CD4-positive, alpha-beta T cell (primary cell): ENCODE measurements around the gene CDKL2. TPM values are rescaled to one million over a fixed set of nuclear protein-coding genes. Genes with fewer than 3 reads are reported as not detected.

ENCODE experiments used
- ATAC-seq: fragments of 200-7000 bp; cut with Tn5 transposase; one replicate; pipeline ENCODE4 v1.10.0; 2022; ENCODE audit warnings: mild to moderate bottlenecking; ENCODE audit not compliant: poor library complexity
- CTCF ChIA-PET: fragments of 350-600 bp; sonication (Branson Sonifier 250); formaldehyde crosslinking; loops from one replicate; lab custom pipeline; 2021; ENCODE audit warnings: antibody characterized with exemption, inconsistent platforms; lab: Charles Lee
- POLR2A ChIA-PET: fragments of 350-600 bp; sonication (Branson Sonifier 250); formaldehyde crosslinking; loops from one replicate; lab custom pipeline; 2021; ENCODE audit warnings: antibody characterized with exemption, inconsistent platforms; lab: Charles Lee
- DNase-seq, 14 experiments: peaks; one replicate each; pipeline ENCODE4 v3.0.0-alpha.2; 2013 to 2020; ENCODE audit warnings: mixed read lengths in 2 of 14
- H3K27ac ChIP-seq, 2 donors: one replicate each; pipeline versions ENCODE4 v1.5.1 to v1.7.0; 2013; ENCODE audit warnings: low read length in 2 of 2, low read depth in 1 of 2, mild to moderate bottlenecking in 1 of 2
- H3K27me3 ChIP-seq, 2 experiments: 1 replicate in 1 of 2; 2 replicates in 1 of 2; pipeline versions ENCODE4 v1.6.1 to v1.7.0; 2013; ENCODE audit warnings: low read length in 2 of 2, control low read depth in 1 of 2, mild to moderate bottlenecking in 1 of 2, moderate library complexity in 1 of 2; ENCODE audit not compliant: insufficient read depth in 2 of 2, control insufficient read depth in 1 of 2
- H3K36me3 ChIP-seq: one replicate; pipeline ENCODE4 v1.6.1; 2013; ENCODE audit warnings: low read length, control low read depth; ENCODE audit not compliant: insufficient read depth
- H3K4me1 ChIP-seq: one replicate; pipeline ENCODE4 v1.6.1; 2013; ENCODE audit warnings: low read length, control low read depth; ENCODE audit not compliant: insufficient read depth
- H3K4me3 ChIP-seq: one replicate; pipeline ENCODE4 v1.5.1; 2013; ENCODE audit warnings: mild to moderate bottlenecking, low read length, moderate library complexity
- H3K9me3 ChIP-seq, 2 experiments: 1 replicate in 1 of 2; 2 replicates in 1 of 2; pipeline versions ENCODE4 v1.6.1 to v1.7.0; 2013; ENCODE audit warnings: low read length in 2 of 2, mild to moderate bottlenecking in 2 of 2, control low read depth in 1 of 2, moderate library complexity in 1 of 2; ENCODE audit not compliant: control insufficient read depth in 1 of 2, insufficient read depth in 1 of 2
- H3K27ac Mint-ChIP-seq: one replicate; pipeline ENCODE4 v1.8.0; 2020; ENCODE audit warnings: mixed read lengths
- H3K27me3 Mint-ChIP-seq: one replicate; pipeline ENCODE4 v1.8.0; 2021; ENCODE audit warnings: mixed read lengths
- H3K36me3 Mint-ChIP-seq: one replicate; pipeline ENCODE4 v1.8.0; 2021; ENCODE audit warnings: low read depth, mixed read lengths
- H3K4me1 Mint-ChIP-seq: one replicate; pipeline ENCODE4 v1.8.0; 2021; ENCODE audit warnings: low read depth, mixed read lengths
- H3K4me3 Mint-ChIP-seq: one replicate; pipeline ENCODE4 v1.8.0; 2020; ENCODE audit warnings: mild to moderate bottlenecking, mixed read lengths
- H3K9me3 Mint-ChIP-seq: one replicate; pipeline ENCODE4 v1.8.0; 2020; ENCODE audit warnings: mixed read lengths
- intact Hi-C, 2 experiments: fragments of 100-400 bp; cut with DNase I in 1 of 2; cut with micrococcal nuclease in 1 of 2; formaldehyde crosslinking; loops; one replicate each; pipeline versions ENCODE4 v1.15.1 to v1.9.0; 2023 to 2025; cut with DNase I, micrococcal nuclease
- polyA plus RNA-seq, 2 donors: library from polyadenylated mRNA; unstranded; fragments of 120-200 nt; gene quantifications; one replicate each; pipeline ENCODE4 v1.2.1, GENCODE V29; 2013
- total RNA-seq, 174 experiments: library from RNA in 2 of 174; stranded (reverse) in 2 of 174; gene quantifications; one replicate each; pipeline ENCODE4 v1.2.3 and lab custom pipeline; 2021 to 2026
- TF ChIP-seq, protein P1 (sequence below): fragments of 200-600 bp; IDR thresholded peaks from one replicate; pipeline ENCODE4 v1.8.0; 2022; ENCODE audit warnings: antibody characterized with exemption, mild to moderate bottlenecking

Gene CDKL2
- total RNA-seq (under 1 TPM; 0.38 to 0.92 TPM), total RNA-seq (lab: John Stamatoyannopoulos, UW) (0 to 6.0 (median 0.88) reads per million in 172 experiments)
- 0.43 TPM for polyA plus RNA-seq (2013, experiment 1 of 2)
- 0.30 TPM for polyA plus RNA-seq (2013, experiment 2 of 2)

DNA sequence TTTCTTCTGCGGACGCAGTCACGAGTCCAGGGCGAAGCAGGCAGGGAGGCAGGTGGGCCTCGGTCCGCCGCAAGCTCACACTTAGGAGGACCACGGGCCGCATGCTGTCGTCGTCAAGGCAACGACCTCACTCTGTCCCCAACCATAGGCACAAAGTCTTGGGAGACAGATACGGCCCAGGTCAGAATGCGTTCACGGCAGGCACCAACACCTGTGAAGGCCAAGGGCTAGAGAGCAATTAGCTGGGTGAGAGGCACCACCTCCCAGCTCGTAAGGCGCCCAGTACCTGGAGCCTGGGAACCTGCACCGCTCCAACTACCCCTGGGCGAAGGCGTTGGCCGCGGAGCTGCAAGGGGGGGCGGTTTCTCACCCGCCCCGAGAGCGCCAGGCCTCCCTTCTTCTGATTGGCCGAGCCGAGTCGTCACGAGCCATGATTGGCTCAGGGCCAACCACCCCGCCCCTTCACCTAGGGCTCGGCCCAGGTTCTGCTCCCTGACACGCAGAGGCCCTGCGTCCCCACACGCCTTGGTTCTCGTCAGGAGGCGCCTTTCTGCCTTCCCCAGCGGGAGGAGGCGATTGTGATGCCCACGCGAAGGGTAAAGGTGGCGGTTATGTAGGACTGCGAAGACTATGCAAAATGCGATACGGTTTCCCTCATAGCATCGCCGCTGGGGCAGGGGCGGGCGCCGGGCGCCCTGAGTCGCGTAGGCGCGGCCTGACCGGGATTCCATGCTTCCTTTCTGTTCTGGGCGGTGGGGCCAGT is at the start of gene CDKL2:
Gene CDKL2, minus strand, starts transcription at position 355 of the 763 bp plus-strand sequence. CDS start 4,540 bp downstream, outside the sequence.
- no peaks in the 10 kb centered on the region for H3K9me3 Mint-ChIP-seq
- no peaks in the 10 kb centered on the region for H3K27me3 Mint-ChIP-seq
- H3K4me1 Mint-ChIP-seq: peaks cover 12% of the 10 kb centered on the region
- intact Hi-C loops: loop anchor here (1.0 to 10.0 kb wide), 6 partner anchors 42 to 584 kb away; partner anchors contain the start of genes G3BP2 (in 2 of the 2), USO1 (in 2 of the 2) and SCARB2 (in 1 of the 2)
- Histone ChIP-seq H3K27me3 (no peaks in the 10 kb centered on the region), H3K4me3 (peak within 1 kb of the TSS; percentile 85), H3K27ac (peak within 1 kb of the TSS in 1 of 2 donors; percentile 48), H3K4me1 (peaks cover 16% of the 10 kb centered on the region), H3K36me3 (no peaks in the 10 kb centered on the region), H3K9me3 (no peaks in the 10 kb centered on the region)
- ChIA-PET POLR2A (interaction anchor here (0.7 to 2.7 kb wide), 7 partner anchors 9 to 360 kb away, joined by 3 to 20 read pairs (median 6); partner anchors contain the start of genes RCHY1, SDAD1, THAP6 and USO1), CTCF (interaction anchor here (0.6 to 1.1 kb wide), 3 partner anchors 24 to 94 kb away, joined by 3 to 4 read pairs (median 3); no protein-coding TSS in a partner anchor)
- H3K36me3 Mint-ChIP-seq: no peaks in the 10 kb centered on the region
- TF ChIP-seq, protein P1, sequence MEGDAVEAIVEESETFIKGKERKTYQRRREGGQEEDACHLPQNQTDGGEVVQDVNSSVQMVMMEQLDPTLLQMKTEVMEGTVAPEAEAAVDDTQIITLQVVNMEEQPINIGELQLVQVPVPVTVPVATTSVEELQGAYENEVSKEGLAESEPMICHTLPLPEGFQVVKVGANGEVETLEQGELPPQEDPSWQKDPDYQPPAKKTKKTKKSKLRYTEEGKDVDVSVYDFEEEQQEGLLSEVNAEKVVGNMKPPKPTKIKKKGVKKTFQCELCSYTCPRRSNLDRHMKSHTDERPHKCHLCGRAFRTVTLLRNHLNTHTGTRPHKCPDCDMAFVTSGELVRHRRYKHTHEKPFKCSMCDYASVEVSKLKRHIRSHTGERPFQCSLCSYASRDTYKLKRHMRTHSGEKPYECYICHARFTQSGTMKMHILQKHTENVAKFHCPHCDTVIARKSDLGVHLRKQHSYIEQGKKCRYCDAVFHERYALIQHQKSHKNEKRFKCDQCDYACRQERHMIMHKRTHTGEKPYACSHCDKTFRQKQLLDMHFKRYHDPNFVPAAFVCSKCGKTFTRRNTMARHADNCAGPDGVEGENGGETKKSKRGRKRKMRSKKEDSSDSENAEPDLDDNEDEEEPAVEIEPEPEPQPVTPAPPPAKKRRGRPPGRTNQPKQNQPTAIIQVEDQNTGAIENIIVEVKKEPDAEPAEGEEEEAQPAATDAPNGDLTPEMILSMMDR: no peak
- DNase-seq: peak; percentile 88 to 96 (median 92)
- H3K27ac Mint-ChIP-seq: peak within 1 kb of the TSS; percentile 75
- peak; percentile 99 for ATAC-seq
- peak within 1 kb of the TSS; percentile 90 for H3K4me3 Mint-ChIP-seq

DNA sequence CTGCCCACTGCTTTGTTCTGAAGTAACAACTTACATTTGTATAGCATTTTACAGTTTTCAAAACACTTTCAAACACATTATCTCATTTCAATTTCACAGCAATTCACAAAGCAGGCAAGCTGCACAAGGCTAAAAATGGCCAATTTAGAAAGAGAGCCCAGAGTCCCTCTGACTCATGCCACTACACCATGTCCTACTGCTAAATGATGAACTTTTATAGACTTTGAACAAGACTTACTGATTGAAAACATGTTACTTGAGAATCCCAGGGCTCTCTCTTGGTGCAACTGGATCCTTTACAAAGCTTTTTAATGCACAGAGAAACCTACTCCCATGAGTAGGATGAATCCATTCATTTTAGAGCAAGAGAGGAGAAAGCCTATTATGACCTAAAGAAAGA is 48.6 kb upstream of the CDKL2 start:
- Histone ChIP-seq H3K9me3 (no peaks in the 10 kb centered on the region), H3K27me3 (no peaks in the 10 kb centered on the region), H3K36me3 (no peaks in the 10 kb centered on the region), H3K4me3 (no peak overlapping the region), H3K27ac (no peak overlapping the region), H3K4me1 (peaks cover 14% of the 10 kb centered on the region)
- Mint-ChIP-seq H3K4me1 (peaks cover 32% of the 10 kb centered on the region), H3K27me3 (no peaks in the 10 kb centered on the region), H3K36me3 (no peaks in the 10 kb centered on the region), H3K27ac (no peak overlapping the region), H3K9me3 (no peaks in the 10 kb centered on the region), H3K4me3 (no peak overlapping the region)
- ATAC-seq: no peak
- CTCF ChIA-PET: interaction anchor here (1.2 kb wide), 1 partner anchor 45 kb away, joined by 3 read pairs; the partner anchor contains the start of gene USO1
- TF ChIP-seq, protein P1: no peak
- POLR2A ChIA-PET: no interaction called here
- intact Hi-C loops: loop anchor here in 1 of 2 experiments (10.0 kb wide), 1 partner anchor 164 kb away; the partner anchor contains the start of genes RCHY1 and THAP6
- no peak for DNase-seq

GRCh38 chr4:75678473-75678872 is 48.1 kb upstream of the CDKL2 start:
- POLR2A ChIA-PET: no interaction called here
- H3K4me1 Mint-ChIP-seq: peaks cover 33% of the 10 kb centered on the region
- H3K9me3 Mint-ChIP-seq: no peaks in the 10 kb centered on the region
- peaks cover 4% of the 10 kb centered on the region for H3K36me3 Mint-ChIP-seq
- no peaks in the 10 kb centered on the region for H3K9me3 ChIP-seq
- H3K27ac ChIP-seq: no peak overlapping the region
- H3K27me3 Mint-ChIP-seq: no peaks in the 10 kb centered on the region
- DNase-seq (no peak), ATAC-seq (no peak)
- CTCF ChIA-PET: interaction anchor here (1.2 kb wide), 1 partner anchor 46 kb away, joined by 3 read pairs; the partner anchor contains the start of gene USO1
- H3K4me1 ChIP-seq: peaks cover 17% of the 10 kb centered on the region
- H3K27ac Mint-ChIP-seq: no peak overlapping the region
- H3K36me3 ChIP-seq: no peaks in the 10 kb centered on the region
- intact Hi-C loops: loop anchor here in 1 of 2 experiments (10.0 kb wide), 1 partner anchor 164 kb away; the partner anchor contains the start of genes RCHY1 and THAP6
- H3K4me3 Mint-ChIP-seq: no peak overlapping the region
- TF ChIP-seq, protein P1: no peak
- no peak overlapping the region for H3K4me3 ChIP-seq
- H3K27me3 ChIP-seq: no peaks in the 10 kb centered on the region
